GM12878 (cell line): Measurements from ENCODE around the gene ZNF75A.

Source experiments
- ATF3 ChIP-seq: IDR thresholded peaks from 2 replicates; pipeline ENCODE4 v1.6.1; 2011; ENCODE audit warnings: low read depth, mild to moderate bottlenecking, low read length, moderate library complexity, borderline replicate concordance; ENCODE audit errors: extremely low read depth
- BCL11A ChIP-seq: IDR thresholded peaks from 2 replicates; pipeline ENCODE4 v1.6.1; 2011; ENCODE audit warnings: low read depth, low read length
- DPF2 ChIP-seq: fragments of 450-650 bp; IDR thresholded peaks from 2 replicates; pipeline ENCODE4 v1.6.1; 2017; ENCODE audit warnings: mild to moderate bottlenecking
- MAX ChIP-seq: IDR thresholded peaks from 2 replicates; pipeline ENCODE4 v1.6.1; 2012; ENCODE audit warnings: low read depth, low read length, improper control_type of control experiment
- POLR2A ChIP-seq: IDR thresholded peaks from 2 replicates; pipeline ENCODE4 v1.6.1; 2011; ENCODE audit warnings: low read depth, mild to moderate bottlenecking, low read length
- TCF12 ChIP-seq: IDR thresholded peaks from 2 replicates; pipeline ENCODE4 v1.6.1; 2011; ENCODE audit warnings: low read depth, mild to moderate bottlenecking, low read length
- ZZZ3 ChIP-seq: IDR thresholded peaks from 2 replicates; pipeline ENCODE4 v1.6.1; 2011; ENCODE audit warnings: low read depth; ENCODE audit not compliant: control insufficient read depth, insufficient read length
- TF ChIP-seq, protein P1 (sequence below), 3 experiments: IDR thresholded peaks in 2 of 3; conservative IDR thresholded peaks in 1 of 3; 2 replicates each; pipeline ENCODE4 v1.5.1; 2011; ENCODE audit warnings: low read depth in 3 of 3, low read length in 3 of 3, mild to moderate bottlenecking in 3 of 3, control low read depth in 2 of 3, moderate library complexity in 2 of 3, inconsistent platforms in 1 of 3, mixed read lengths in 1 of 3; ENCODE audit not compliant: control insufficient read depth in 2 of 3, insufficient read depth in 1 of 3; ENCODE audit errors: extremely low read depth in 1 of 3

- TF ChIP-seq POLR2A (no peak), BCL11A (no peak), DPF2 (no peak), TCF12 (no peak), ATF3 (no peak), ZZZ3 (no peak), MAX (no peak)
- TF ChIP-seq, protein P1, sequence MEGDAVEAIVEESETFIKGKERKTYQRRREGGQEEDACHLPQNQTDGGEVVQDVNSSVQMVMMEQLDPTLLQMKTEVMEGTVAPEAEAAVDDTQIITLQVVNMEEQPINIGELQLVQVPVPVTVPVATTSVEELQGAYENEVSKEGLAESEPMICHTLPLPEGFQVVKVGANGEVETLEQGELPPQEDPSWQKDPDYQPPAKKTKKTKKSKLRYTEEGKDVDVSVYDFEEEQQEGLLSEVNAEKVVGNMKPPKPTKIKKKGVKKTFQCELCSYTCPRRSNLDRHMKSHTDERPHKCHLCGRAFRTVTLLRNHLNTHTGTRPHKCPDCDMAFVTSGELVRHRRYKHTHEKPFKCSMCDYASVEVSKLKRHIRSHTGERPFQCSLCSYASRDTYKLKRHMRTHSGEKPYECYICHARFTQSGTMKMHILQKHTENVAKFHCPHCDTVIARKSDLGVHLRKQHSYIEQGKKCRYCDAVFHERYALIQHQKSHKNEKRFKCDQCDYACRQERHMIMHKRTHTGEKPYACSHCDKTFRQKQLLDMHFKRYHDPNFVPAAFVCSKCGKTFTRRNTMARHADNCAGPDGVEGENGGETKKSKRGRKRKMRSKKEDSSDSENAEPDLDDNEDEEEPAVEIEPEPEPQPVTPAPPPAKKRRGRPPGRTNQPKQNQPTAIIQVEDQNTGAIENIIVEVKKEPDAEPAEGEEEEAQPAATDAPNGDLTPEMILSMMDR (IDR thresholded peaks at IDR 0.05 in 2 of 3, conservative IDR thresholded peaks at IDR 0.05 in 1 of 3; ENCODE audit: control insufficient read depth in 2 of 3, extremely low read depth in 1 of 3, insufficient read depth in 1 of 3, low read depth in 3 of 3, low read length in 3 of 3), result no peak
These were observed 40.7 kb downstream of the ZNF75A start for GRCh38 chr16:3346041-3346440.
